Gastrocnemius medialis (tissue), 4 donors: Measurements from ENCODE around the gene VWA1.

Source experiments
- POLR2A ChIP-seq, 2 donors: fragments of 450-650 bp; IDR thresholded peaks; one replicate each; pipeline ENCODE4 v1.6.1; 2017; ENCODE audit warnings: antibody characterized with exemption in 2 of 2, mild to moderate bottlenecking in 2 of 2, moderate library complexity in 2 of 2
- TF ChIP-seq, protein P1 (sequence below), 5 experiments: fragments of 450-650 bp in 3 of 5; fragments of 200-600 bp in 2 of 5; sonication (generic) in 2 of 5; IDR thresholded peaks in 4 of 5; conservative IDR thresholded peaks in 1 of 5; 1 replicate in 4 of 5; 2 replicates in 1 of 5; pipeline ENCODE4 v1.5.1; 2016 to 2019; ENCODE audit warnings: antibody characterized with exemption in 5 of 5, mild to moderate bottlenecking in 3 of 5, moderate library complexity in 3 of 5

DNA sequence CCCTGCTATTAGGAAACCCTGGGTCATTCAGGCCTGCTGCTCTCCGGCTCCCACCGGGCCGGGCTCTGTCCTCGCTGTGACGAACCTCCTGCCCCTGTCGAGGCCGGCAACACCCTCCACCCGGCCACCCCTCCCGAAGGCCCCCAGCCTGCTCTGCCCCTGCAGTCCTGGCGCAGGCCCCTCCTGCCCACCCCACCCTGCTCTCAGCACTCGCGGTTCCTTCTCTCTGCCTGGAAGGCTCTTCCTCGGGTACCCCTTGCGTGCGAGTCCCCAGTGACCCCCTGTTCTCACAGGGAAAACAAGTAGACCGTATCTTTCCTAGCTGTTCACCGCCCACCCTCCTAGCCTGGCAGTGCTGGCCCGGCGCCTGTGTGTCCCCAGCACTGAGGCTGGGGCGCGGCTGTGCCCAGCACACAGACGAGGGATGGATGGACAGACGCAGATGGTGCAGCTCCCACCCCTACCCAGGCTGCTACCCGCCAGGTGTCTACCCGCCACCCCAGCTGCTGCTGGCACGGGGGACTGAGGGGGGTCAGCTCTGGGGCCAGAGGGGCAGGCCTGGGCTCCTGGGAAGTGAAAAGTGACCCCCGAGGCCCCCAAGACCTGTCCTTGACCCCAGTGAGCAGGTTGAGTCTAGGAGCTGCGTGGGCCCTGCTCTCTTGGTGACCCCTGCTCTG, 3.1 kb upstream of the VWA1 start:
- TF ChIP-seq, protein P1, sequence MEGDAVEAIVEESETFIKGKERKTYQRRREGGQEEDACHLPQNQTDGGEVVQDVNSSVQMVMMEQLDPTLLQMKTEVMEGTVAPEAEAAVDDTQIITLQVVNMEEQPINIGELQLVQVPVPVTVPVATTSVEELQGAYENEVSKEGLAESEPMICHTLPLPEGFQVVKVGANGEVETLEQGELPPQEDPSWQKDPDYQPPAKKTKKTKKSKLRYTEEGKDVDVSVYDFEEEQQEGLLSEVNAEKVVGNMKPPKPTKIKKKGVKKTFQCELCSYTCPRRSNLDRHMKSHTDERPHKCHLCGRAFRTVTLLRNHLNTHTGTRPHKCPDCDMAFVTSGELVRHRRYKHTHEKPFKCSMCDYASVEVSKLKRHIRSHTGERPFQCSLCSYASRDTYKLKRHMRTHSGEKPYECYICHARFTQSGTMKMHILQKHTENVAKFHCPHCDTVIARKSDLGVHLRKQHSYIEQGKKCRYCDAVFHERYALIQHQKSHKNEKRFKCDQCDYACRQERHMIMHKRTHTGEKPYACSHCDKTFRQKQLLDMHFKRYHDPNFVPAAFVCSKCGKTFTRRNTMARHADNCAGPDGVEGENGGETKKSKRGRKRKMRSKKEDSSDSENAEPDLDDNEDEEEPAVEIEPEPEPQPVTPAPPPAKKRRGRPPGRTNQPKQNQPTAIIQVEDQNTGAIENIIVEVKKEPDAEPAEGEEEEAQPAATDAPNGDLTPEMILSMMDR (IDR thresholded peaks at IDR 0.05 in 4 of 5, conservative IDR thresholded peaks at IDR 0.05 in 1 of 5): no peak
- TF ChIP-seq POLR2A (IDR thresholded peaks at IDR 0.05): no peak
